ENCODE results near the gene ADRB1. TPM values are rescaled to one million over a fixed set of nuclear protein-coding genes. Genes with fewer than 3 reads are reported as not detected.

Gene ADRB1
- total RNA-seq, 1 donor from 2014 or later = not detected

DNA sequence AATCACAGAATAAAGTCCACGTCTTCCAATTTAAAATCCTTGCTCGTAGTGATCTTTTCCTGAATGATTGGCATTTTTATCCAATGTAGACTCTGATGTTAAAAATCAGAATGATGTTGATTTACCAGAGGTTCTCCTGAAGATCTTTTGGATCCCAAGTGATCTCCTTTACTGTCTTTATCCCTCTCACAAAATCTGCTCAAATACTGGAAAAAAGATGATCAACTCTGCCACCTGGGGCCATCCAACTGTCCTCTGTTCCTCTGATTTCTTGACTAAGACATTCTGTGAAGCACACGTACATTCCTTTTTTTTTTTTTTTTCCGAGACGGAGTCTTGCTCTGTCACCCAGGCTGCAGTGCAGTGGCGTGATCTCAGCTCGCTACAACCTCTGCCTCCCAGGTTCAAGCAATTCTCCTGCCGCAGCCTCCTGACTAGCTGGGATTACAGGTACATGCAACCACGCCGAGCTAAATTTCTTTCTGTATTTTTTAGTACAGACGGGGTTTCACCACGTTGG is 18.0 kb upstream of the ADRB1 start:
- no peak overlapping the region for H3K27ac Mint-ChIP-seq (ENCODE audit: unreplicated experiment)
- no peak for TF ChIP-seq CTCF (IDR thresholded peaks at IDR 0.05; ENCODE audit: unreplicated experiment)
- no peaks in the 10 kb centered on the region for H3K9me3 Mint-ChIP-seq (ENCODE audit: unreplicated experiment)
- H3K27me3 Mint-ChIP-seq (ENCODE audit: unreplicated experiment) = peaks cover 3% of the 10 kb centered on the region
- H3K4me3 Mint-ChIP-seq (ENCODE audit: unreplicated experiment) = no peak overlapping the region
- DNase-seq (ENCODE audit: low spot score) = no peak
- H3K36me3 Mint-ChIP-seq (ENCODE audit: low read depth, unreplicated experiment) = no peaks in the 10 kb centered on the region
- H3K4me1 Mint-ChIP-seq (ENCODE audit: unreplicated experiment) = peaks cover 4% of the 10 kb centered on the region

DNA sequence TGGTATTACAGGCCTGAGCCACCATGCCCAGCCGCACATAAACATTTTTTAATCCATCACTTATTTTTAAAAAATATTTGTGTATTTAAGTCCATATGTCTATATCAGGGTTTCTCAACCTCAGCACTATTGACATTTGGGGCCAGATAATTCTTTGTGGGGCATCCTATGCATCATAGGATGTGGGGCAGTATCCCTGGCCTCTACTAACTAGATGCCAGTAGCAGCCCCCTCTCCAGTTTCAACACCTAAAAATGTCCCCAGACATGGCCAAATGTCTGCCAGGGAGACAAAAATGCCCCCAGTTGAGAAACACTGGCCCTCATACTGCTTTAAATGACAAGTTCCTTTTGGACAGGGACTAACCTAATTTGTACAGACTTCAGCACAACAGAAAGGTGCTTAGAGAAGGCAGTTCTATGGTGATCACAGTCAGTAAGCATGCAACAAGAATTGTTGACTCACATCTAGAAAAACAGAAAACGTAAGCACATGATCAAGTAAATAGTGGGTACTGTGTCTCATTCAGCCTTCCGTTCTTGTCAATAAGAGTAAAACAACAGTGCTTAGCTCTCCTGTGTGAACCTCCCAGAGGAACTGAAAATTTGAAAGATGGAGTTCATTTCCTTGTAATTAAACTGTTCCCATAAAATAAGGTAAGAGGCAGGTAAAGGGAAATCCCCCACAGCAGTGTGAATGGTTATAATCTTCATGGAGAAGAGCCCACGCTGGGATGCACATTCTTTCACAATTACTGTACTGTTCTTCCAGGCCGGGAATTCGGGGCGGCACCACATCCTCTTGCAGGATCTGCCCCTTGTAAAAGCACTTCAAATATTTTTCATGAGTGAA is 17.3 kb upstream of the ADRB1 start:
- no peaks in the 10 kb centered on the region for H3K9me3 Mint-ChIP-seq (ENCODE audit: unreplicated experiment)
- H3K27ac Mint-ChIP-seq (ENCODE audit: unreplicated experiment) = no peak overlapping the region
- H3K4me3 Mint-ChIP-seq (ENCODE audit: unreplicated experiment) = no peak overlapping the region
- H3K36me3 Mint-ChIP-seq (ENCODE audit: low read depth, unreplicated experiment) = no peaks in the 10 kb centered on the region
- TF ChIP-seq CTCF (IDR thresholded peaks at IDR 0.05; ENCODE audit: unreplicated experiment) = no peak
- no peak for DNase-seq (ENCODE audit: low spot score)
- H3K27me3 Mint-ChIP-seq (ENCODE audit: unreplicated experiment) = peaks cover 3% of the 10 kb centered on the region
- peaks cover 4% of the 10 kb centered on the region for H3K4me1 Mint-ChIP-seq (ENCODE audit: unreplicated experiment)

GRCh38 chr10:114027041-114027394 is 16.6 kb upstream of the ADRB1 start:
- Mint-ChIP-seq H3K27ac (ENCODE audit: unreplicated experiment) (no peak overlapping the region), H3K27me3 (ENCODE audit: unreplicated experiment) (peaks cover 3% of the 10 kb centered on the region), H3K9me3 (ENCODE audit: unreplicated experiment) (no peaks in the 10 kb centered on the region), H3K36me3 (ENCODE audit: low read depth, unreplicated experiment) (no peaks in the 10 kb centered on the region), H3K4me3 (ENCODE audit: unreplicated experiment) (no peak overlapping the region), H3K4me1 (ENCODE audit: unreplicated experiment) (no peaks in the 10 kb centered on the region)
- DNase-seq (ENCODE audit: low spot score) = no peak
- no peak for TF ChIP-seq CTCF (IDR thresholded peaks at IDR 0.05; ENCODE audit: unreplicated experiment)

GRCh38 chr10:114027951-114028350 is 15.7 kb upstream of the ADRB1 start:
- TF ChIP-seq CTCF (IDR thresholded peaks at IDR 0.05; ENCODE audit: unreplicated experiment) = no peak
- H3K4me3 Mint-ChIP-seq (ENCODE audit: unreplicated experiment) = no peak overlapping the region
- H3K36me3 Mint-ChIP-seq (ENCODE audit: low read depth, unreplicated experiment) = no peaks in the 10 kb centered on the region
- H3K4me1 Mint-ChIP-seq (ENCODE audit: unreplicated experiment) = no peaks in the 10 kb centered on the region
- DNase-seq (ENCODE audit: low spot score) = no peak
- peaks cover 3% of the 10 kb centered on the region for H3K27me3 Mint-ChIP-seq (ENCODE audit: unreplicated experiment)
- H3K27ac Mint-ChIP-seq (ENCODE audit: unreplicated experiment) = no peak overlapping the region
- H3K9me3 Mint-ChIP-seq (ENCODE audit: unreplicated experiment) = no peaks in the 10 kb centered on the region

GRCh38 chr10:114028425-114028824 is 15.2 kb upstream of the ADRB1 start:
- H3K4me3 Mint-ChIP-seq (ENCODE audit: unreplicated experiment) = no peak overlapping the region
- no peaks in the 10 kb centered on the region for H3K9me3 Mint-ChIP-seq (ENCODE audit: unreplicated experiment)
- H3K27me3 Mint-ChIP-seq (ENCODE audit: unreplicated experiment) = peaks cover 3% of the 10 kb centered on the region
- no peak overlapping the region for H3K27ac Mint-ChIP-seq (ENCODE audit: unreplicated experiment)
- peaks cover under 1% of the 10 kb centered on the region for H3K4me1 Mint-ChIP-seq (ENCODE audit: unreplicated experiment)
- TF ChIP-seq CTCF (IDR thresholded peaks at IDR 0.05; ENCODE audit: unreplicated experiment) = no peak
- no peak for DNase-seq (ENCODE audit: low spot score)
- H3K36me3 Mint-ChIP-seq (ENCODE audit: low read depth, unreplicated experiment) = no peaks in the 10 kb centered on the region
